IPS DF 4.7 (cell line): ENCODE measurements around the gene FRK.
"Not testable (repeated sequence)": the region's sequence is repeated elsewhere in the genome, so short reads cannot be mapped to it uniquely, and the experiment has no call there.

ENCODE experiments used
- DNase-seq: peaks from one replicate; pipeline ENCODE4 v3.0.0-alpha.2; 2013; ENCODE audit warnings: low spot score; ENCODE audit errors: extremely low read depth

FRK gene

DNA sequence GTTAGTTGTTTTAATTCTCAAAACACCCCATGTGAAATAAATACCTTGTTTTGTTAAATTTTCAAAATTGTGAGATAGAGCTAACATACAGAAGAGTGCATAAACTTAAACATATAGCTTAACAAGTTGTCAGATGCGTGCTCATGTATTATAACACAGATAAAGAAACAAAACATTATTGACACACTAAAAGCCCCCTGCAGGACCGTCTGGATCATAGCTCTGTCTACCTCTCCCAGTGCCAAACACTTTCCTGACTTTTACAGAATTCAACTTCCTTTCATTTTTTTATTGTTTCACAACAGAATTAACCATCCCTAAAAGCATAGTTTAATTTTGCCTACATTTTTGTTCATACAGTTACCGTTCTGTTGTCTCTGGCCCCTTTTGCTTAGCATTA is 17.8 kb upstream of the FRK start:
- DNase-seq: no peak

DNA sequence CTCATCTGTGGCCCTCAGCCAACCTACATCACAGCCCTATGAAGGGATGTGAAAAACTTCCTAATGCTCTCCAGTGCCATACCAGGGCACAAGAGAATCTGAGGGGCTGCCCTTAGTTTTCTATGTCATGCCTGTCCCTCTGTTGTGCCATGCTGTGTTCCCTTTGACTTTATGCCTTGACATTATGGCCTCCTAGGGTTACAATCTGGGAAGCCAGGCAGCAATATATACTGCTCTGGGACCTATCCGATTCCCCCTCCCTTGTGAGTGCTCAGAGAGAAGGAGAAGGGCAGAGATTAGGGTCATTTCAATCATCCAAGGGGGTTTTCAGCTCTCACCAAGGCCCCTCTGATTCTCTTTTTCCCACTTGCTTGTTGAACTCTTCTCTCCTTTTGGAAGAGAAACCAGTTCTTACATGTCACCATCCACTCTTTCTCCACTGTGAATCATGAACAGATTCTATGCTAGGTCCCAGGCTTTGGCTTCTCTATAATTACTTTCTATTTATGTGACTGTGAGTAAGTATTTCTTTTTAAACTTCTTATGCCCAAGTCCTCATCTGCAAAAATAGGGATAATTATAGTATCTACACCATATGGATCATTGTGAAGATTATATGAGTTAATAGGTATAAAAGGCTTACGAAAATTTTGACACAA is 14.2 kb upstream of the FRK start:
- DNase-seq: no peak

DNA sequence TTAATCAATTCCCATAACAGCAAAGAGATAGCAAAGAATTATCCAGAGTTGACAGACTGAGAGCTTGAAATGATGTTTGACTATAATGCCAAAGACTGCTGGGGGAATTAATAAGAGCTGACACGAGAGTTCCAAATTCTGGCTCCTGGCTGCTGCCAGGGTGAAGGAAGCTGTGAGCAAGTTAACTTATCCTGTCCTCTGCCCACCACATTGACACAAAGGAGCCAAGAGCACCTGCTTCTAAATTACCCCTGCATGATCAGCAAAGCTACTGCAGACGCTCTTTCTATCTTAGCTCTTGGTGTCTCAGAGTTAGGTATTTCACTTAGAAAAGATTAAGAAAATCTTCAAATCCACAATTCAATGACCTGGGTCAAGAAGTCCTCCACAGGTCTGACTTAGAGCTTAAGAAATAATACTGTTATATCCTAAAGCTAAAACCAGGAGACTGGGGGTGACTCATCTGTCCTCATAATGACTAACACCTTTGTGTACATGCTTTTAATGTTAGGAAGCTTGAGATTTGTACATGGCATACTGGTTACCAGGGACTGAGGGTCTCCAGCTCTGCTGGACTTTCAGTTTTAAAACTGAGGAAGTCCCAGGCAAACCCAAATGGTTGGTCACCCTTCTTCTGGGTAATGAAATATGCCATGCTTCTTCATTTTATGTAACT is 13.2 kb upstream of the FRK start:
- no peak for DNase-seq

DNA sequence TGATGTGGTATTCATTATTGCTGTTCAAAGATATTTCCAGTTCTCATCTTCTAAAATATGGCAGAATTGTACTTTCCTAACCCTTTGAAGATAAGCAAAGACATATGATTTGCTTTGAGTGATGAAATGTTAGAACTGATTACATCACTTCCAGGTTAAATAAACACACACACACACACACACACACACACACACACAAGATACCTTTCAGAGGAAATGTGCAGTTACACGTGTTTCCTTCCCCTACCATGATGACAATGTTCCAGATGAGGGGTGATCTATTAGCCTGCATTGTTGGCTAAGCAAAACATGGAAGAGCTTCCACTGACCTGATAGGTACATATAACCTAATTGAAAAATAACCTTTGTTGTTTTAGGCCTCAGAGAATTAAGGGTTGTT is 11.7 kb upstream of the FRK start:
- DNase-seq: no peak

DNA sequence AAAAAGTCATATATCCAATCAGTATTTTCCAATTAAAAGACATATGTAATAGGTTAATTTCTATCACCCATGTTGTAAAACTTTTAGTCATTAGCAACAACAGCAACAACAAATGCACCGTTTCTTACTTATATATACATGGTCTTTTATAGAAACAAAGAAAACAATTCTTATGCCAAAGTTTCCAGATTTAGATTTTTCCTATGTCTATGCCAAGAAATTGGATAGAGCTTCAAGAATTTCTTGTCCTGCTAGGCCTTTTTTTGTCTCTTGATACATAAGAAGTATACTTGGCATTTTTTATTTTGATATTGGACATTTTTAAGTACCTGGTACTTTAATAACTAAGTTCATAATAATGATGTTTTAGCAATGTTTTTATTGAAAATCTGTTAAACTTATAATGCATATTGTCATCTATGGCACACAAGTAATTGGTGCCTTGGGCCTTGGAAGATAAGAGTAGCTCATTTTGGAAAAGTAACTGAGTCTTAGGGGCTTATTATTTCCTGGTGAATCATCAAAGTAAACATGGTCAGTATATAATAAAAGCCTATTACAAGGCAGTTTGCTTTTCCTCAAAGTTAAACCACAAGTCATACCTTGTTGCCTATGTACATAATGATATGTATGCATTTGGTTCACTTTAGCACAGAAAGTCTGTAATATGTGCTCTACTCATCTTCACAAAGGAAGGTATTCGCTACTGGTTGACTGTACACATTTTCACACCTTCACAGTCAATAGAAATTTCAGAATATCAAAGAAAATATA is 10.1 kb upstream of the FRK start:
- DNase-seq: no peak

DNA sequence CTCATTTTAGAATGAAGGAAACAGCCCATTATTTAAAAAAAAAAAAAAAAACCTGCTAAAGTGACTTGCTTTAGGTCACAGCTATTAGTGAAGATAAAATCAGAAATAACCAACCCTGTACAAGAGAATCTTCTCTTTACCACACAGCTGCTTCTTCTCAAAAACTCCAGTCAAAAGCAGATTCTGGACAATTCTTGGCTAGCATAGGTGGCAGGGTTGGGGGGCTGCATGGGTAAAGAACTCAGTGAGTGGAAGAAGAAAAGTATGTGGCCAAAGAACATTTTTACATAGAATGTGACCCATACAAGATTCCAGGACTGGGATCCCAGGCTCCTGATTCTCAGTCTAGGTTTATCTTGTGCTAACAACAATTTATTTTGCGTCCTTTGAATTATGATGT is 9.4 kb upstream of the FRK start:
- no peak for DNase-seq

DNA sequence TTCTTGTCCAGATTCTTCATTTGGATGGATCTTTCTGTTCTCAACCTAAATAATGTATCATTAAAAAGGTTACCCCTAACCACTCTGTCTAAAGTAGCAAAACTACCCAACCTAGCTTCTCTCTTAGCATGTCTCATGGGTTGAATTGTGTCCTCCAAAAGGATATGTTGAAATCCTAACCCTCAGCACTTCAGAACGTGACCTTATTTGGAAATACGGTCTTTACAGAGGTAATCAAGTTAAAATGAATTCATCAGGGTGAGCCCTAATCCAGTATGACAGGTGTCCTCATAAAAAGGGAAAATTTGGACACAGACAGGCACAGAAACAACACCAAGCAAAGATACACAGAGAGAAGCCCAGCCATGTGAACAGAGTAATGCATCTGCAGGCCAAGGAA is 6.1 kb upstream of the FRK start:
- no peak for DNase-seq

DNA sequence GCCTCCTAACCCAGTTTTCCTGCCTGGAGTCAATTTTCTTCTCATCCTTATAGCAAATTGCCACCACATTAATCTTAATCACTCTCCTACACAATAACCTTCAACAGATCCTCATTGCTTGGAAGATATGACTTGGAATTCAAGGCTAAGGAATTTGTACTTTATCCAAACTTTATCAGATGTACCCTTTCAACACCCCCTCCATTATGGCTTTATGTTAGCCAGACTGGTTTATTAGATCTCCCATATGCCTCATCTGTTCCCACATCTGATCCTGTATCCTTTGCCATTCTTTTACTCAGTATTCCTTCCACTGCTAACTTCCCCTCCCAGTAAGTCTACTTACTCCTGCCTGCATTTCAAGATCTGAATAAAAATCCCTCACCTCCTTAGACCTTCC is 4.0 kb upstream of the FRK start:
- DNase-seq: no peak

DNA sequence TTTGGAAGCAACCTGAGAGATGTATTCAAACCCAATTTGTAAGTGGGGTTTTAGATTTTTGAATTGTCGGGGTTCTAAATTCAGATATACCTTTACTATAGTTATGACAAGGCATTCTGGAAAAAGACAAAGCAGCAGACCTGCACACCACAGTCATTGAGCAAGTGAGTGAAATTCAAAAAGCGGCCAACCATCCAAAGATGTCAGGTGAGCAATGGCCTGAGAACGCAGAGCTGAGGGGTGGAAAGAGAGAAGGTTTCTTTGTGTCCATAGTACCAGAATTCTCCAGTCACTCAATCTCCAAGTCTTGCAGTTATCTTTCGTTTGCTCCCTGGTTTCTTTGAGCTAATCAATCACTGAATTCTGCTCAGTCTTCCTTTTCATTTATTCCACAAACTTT is 1.8 kb upstream of the FRK start:
- DNase-seq: no peak

DNA sequence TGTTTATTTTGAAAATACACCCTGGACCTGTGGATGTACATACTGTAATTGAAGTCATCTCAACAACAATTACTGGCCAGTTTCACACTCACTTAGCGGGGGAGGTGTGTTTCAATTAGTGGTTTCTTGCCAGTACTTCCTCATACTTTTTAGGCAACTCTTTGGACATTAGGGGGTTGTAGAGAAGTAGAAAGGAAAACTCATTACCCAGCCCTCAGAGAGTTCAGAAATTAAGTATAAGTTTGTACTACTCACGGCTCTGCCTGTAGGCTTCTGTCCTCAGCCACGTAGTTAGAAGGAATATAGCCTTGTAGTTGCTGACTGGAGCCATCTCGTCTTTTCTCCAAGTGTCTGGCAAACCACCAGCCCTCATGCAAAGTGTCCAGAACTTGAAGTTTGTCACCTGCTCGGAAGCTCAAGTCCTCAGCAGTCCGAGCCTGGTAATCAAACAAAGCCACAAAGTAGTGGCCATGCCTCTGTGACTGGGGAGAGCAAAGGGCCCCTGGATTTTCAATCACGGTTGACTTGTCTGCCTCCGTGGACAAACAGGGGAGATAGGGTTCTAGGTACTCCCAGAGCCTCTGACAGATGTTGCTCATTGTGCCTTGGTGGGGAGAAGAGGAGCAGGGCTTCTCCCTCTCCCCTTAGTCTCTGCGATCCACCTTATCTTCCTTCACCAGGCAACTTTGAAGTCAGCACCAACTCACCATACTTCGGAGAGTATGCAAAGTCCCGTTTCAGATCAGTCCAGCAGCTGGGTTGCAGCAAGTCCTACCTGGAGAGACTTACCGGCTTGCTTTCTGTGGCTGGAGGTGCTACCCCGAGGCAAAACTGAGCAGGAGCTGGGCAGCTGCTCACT is 749 bp downstream of the FRK start:
- no peak for DNase-seq

DNA sequence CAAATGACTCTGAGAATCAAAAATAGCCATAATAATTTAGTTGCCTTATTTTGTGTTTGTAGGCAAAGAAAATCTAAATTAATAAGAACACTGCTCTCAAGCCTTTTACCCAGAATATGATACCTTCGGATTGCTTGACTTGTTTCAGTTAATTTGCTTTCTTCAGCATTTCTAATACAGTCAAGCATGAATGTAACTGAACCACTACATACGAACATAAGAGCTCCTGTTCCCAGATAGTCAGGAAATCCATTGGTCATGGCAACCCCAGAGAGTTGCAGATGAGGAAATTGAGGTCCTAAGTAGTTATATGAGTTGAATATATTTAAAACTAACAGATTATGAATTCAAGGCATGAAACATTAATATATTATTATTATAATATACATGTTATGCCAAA is 2.9 kb downstream of the FRK start:
- DNase-seq: no peak

DNA sequence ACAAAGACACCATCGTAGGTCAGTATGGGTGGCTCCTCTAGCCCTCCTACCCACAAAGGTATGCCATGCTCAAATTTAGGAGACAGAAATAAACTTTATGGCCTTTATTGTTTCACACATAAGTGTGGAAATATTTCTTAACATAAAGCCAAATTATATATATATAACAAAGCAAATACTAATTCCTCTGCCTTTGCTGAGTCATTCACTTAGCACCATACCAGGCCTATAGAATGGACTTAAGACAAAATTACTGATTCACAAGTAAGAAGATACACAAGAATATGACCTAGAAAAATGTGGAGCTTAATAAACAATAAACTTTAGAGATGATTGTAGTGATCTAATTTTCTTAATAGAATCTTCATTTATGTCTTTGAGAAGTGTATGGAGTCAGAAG is 5.2 kb downstream of the FRK start:
- DNase-seq: no peak

DNA sequence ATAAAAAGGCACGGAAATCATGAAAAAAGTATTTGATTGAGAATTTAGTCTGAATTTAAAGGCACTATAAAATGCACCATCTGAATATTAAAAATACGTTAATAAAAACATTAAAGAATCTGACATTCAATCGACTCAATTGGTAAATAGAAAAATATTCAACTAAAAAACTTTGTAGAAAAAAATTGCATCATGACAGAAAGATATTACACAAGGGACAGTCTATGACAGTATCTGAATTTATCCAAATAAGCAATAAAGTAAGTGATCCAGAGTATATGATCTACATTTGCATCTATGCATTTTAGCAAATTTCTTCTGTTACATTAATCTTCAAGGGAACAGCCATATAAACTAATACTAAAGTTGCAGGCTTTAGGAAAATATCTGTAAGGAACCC is 9.4 kb downstream of the FRK start:
- DNase-seq: no peak

DNA sequence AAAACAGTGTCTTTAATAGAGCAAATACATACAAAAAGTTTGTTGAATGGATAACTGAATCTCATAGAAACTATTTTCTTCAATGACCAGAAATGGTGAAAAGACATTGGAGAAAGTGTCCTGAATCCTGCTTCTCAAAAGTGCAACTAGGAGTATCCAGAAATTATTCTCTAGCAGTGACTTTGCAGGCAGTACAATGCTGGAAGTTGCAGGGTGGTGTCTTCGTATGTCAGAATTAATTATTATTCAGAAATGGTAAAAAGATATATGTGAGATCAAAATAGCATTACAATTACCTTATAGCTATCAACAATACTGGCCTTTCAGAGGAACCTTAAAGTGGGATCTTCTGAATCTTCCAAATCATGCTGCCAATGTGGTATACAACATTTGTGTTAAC is 10.0 kb downstream of the FRK start:
- DNase-seq: no peak

DNA sequence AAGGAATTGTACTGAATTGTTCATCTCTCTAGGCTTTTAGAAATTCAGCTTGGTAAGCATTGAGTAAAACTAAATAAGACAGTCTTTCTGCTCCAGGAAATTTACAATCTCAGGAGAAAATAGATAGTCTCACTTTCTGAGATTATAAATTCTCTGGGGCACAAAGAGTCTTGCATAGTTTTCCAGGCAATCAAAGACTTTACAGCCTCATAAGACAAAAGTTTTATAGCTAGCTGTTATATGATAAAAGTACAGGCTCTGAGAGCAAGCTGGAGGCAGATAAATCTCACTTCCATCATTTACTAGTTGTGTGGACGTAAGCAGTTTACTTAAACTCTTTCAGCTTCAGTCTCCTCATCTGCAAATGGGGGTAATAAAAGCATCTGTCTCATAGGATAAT is 11.4 kb downstream of the FRK start:
- no peak for DNase-seq

DNA sequence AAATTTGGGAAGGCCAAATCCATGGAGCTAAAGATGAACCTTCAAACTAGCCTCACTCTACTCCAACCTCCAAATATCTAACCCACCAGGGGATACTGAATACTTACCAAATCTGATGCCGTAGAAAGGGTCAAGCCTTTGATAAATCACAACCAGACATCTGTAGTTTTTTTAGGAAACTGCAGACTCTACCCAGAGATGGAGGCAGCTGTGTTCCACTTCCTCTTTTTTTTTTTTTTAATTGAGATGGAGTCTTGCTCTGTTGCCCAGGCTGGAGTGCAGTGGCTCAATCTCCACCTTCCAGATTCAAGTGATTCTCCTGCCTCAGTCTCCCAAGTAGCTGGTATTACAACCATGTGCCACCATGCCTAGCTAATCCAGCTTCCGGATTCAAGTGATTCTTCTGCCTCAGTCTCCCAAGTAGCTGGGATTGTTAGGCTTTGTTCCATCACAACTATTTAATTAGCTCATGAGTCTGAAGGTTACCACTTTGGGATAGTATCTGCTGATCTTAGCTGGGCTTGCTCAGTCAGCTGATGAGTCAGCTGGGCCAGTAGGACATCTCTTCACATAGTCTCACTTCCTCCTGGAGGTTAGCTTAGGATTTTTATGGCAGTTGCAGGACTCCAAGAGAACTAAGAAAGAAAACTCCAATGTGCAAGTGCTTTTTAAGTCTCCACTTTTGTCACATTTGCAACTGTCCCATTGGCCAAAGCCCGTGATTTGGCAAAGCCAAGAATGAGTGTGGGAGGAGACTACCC is 13.3 kb downstream of the FRK start:
- DNase-seq: no peak

DNA sequence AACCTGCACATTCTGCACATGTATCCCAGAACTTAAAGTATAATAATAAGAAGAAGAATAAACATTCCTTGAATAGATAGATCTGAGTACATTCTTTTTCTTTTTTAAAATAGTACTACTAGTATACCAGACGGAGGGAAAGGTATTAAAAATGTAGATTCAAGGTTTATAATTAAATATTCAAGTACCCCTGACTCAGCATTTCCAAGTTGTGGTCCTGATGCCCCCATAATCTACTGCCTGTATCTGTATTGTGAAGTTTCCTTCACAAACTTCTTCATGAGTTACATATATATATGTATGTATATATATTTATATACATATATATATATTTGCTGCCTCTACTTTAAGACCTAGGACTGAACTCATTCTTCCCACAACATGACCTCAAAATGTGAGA is 14.0 kb downstream of the FRK start:
- DNase-seq: no peak

DNA sequence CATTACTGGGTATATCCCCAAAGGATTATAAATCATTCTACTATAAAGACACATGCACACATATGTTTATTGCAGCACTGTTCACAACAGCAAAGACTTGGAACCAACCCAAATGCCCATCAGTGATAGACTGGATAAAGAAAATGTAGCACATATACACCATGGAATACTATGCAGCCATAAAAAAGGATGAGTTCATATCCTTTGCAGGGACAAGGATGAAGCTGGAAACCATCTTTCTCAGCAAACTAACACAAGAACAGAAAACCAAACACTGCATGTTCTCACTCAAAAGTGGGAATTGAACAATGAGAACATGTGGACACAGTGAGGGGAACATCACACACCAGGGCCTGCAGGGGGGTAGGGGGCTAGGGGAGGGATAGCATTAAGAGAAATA is 14.4 kb downstream of the FRK start:
- DNase-seq: not testable (repeated sequence)

DNA sequence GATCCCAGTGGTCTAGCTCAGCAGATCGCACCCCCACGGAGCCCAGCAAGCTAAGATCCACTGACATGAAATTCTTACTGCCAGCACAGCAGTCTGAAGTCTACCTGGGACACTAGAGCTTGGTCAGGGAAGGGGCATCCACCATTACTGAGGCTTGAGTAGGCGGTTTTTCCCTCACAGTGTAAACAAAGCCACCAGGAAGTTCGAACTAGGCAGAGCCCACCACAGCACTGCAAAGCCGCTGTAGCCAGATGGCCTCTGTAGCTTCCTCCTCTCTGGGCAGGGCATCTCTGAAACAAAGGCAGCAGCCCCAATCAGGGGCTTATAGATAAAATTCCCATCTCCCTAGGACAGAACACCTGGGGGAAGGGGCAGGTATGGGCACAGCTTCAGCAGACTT is 18.8 kb downstream of the FRK start:
- DNase-seq: no peak

DNA sequence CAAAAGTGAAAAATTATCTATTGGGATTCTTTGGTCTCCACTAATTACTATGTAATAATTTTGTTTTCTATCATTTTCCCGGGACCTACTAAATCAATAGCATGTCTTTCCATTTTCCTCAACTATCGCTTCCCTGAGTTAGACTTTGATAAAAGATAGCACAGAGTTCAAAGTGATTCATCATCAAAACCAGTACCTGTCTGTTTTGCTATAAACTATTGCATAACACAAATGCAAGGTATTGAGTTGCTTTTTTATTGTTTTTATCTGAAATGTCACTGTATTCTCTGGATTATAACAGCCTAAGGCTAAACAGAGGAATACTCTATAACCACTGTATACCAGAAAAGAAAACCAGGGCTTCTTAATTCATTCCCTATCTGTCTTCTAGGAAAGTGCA is 19.7 kb downstream of the FRK start:
- no peak for DNase-seq

DNA sequence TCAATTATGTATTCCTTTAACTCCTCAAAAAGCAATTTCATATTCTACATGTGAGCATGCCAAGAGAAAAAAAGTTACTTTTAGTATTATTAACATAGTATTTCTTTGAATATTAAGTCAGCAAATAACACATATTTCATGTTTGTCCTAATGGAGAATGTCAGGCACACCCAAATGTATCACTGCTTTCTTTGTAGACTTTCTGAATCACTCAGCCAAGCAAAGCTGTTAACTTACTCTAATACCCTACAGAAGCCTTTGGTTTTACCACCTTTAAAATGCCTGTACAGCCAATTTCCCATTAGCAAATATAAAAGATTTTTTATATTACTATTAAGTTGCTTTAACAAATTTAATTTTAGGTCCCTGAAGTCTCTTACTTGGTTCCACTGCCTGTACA is 23.8 kb downstream of the FRK start:
- no peak for DNase-seq
